Parathyroid adenoma (tissue), 2 donors: ENCODE results near the gene TM9SF2.

Experiments
- H2AFZ ChIP-seq: fragments of 300-600 bp; sonication (generic); one replicate; pipeline ENCODE4 v1.7.0; 2017; ENCODE audit warnings: antibody characterized with exemption, mild to moderate bottlenecking
- H3K27ac ChIP-seq: fragments of 300-600 bp; sonication (generic); one replicate; pipeline ENCODE4 v1.7.0; 2017
- H3K27me3 ChIP-seq: fragments of 300-600 bp; sonication (generic); one replicate; pipeline ENCODE4 v1.7.0; 2017; ENCODE audit warnings: low read length; ENCODE audit not compliant: control insufficient read depth, insufficient read depth
- H3K36me3 ChIP-seq: fragments of 300-600 bp; sonication (generic); one replicate; pipeline ENCODE4 v1.7.0; 2017; ENCODE audit warnings: low read length; ENCODE audit not compliant: control insufficient read depth, insufficient read depth
- H3K4me1 ChIP-seq: fragments of 300-600 bp; sonication (generic); one replicate; pipeline ENCODE4 v1.7.0; 2017; ENCODE audit warnings: control low read depth
- H3K4me2 ChIP-seq: fragments of 300-600 bp; sonication (generic); one replicate; pipeline ENCODE4 v1.7.0; 2017; ENCODE audit warnings: low read length
- H3K4me3 ChIP-seq: fragments of 300-600 bp; sonication (generic); one replicate; pipeline ENCODE4 v1.7.0; 2017; ENCODE audit warnings: low read depth, low read length
- H3K79me2 ChIP-seq: fragments of 300-600 bp; sonication (generic); one replicate; pipeline ENCODE4 v1.7.0; 2017; ENCODE audit warnings: control low read depth
- H3K9ac ChIP-seq: fragments of 300-600 bp; sonication (generic); one replicate; pipeline ENCODE4 v1.7.0; 2017; ENCODE audit warnings: mild to moderate bottlenecking
- H3K9me3 ChIP-seq: fragments of 300-600 bp; sonication (generic); one replicate; pipeline ENCODE4 v1.7.0; 2017; ENCODE audit warnings: low read length; ENCODE audit not compliant: control insufficient read depth
- CTCF ChIP-seq: fragments of 300-600 bp; sonication (generic); IDR thresholded peaks from one replicate; pipeline ENCODE4 v1.7.0; 2017; ENCODE audit warnings: antibody characterized with exemption, mild to moderate bottlenecking
- donor health status: primary hyperparathyroidism.

Gene TM9SF2

GRCh38 chr13:99470027-99470426, 31.2 kb upstream of the TM9SF2 start:
- Histone ChIP-seq H3K4me1 (no peaks in the 10 kb centered on the region), H3K9ac (no peak overlapping the region), H3K27me3 (no peaks in the 10 kb centered on the region), H3K4me2 (no peak overlapping the region), H3K4me3 (no peak overlapping the region), H3K9me3 (no peaks in the 10 kb centered on the region), H3K79me2 (no peaks in the 10 kb centered on the region), H3K27ac (no peak overlapping the region), H2AFZ (no peak overlapping the region), H3K36me3 (no peaks in the 10 kb centered on the region)
- TF ChIP-seq CTCF = no peak

- Histone ChIP-seq H3K36me3 (no peaks in the 10 kb centered on the region), H3K9ac (no peak overlapping the region), H3K9me3 (no peaks in the 10 kb centered on the region), H3K4me3 (no peak overlapping the region), H3K27me3 (no peaks in the 10 kb centered on the region), H3K4me2 (no peak overlapping the region), H3K79me2 (no peaks in the 10 kb centered on the region), H2AFZ (no peak overlapping the region), H3K4me1 (no peaks in the 10 kb centered on the region), H3K27ac (no peak overlapping the region)
- TF ChIP-seq CTCF = no peak
These were observed 29.8 kb upstream of the TM9SF2 start for GRCh38 chr13:99471221-99472121.

GRCh38 chr13:99472122-99472440, 29.2 kb upstream of the TM9SF2 start:
- Histone ChIP-seq H3K27ac (no peak overlapping the region), H3K79me2 (no peaks in the 10 kb centered on the region), H3K9me3 (no peaks in the 10 kb centered on the region), H2AFZ (no peak overlapping the region), H3K9ac (no peak overlapping the region), H3K4me2 (no peak overlapping the region), H3K4me1 (no peaks in the 10 kb centered on the region), H3K4me3 (no peak overlapping the region), H3K36me3 (no peaks in the 10 kb centered on the region), H3K27me3 (no peaks in the 10 kb centered on the region)
- TF ChIP-seq CTCF = no peak

GRCh38 chr13:99473515-99473914, 27.8 kb upstream of the TM9SF2 start:
- H3K9me3 ChIP-seq = no peaks in the 10 kb centered on the region
- H2AFZ ChIP-seq = no peak overlapping the region
- H3K4me3 ChIP-seq = no peak overlapping the region
- no peak overlapping the region for H3K4me2 ChIP-seq
- no peak overlapping the region for H3K27ac ChIP-seq
- H3K27me3 ChIP-seq = no peaks in the 10 kb centered on the region
- no peaks in the 10 kb centered on the region for H3K36me3 ChIP-seq
- no peak for TF ChIP-seq CTCF
- no peaks in the 10 kb centered on the region for H3K4me1 ChIP-seq
- no peak overlapping the region for H3K9ac ChIP-seq
- H3K79me2 ChIP-seq = no peaks in the 10 kb centered on the region

DNA sequence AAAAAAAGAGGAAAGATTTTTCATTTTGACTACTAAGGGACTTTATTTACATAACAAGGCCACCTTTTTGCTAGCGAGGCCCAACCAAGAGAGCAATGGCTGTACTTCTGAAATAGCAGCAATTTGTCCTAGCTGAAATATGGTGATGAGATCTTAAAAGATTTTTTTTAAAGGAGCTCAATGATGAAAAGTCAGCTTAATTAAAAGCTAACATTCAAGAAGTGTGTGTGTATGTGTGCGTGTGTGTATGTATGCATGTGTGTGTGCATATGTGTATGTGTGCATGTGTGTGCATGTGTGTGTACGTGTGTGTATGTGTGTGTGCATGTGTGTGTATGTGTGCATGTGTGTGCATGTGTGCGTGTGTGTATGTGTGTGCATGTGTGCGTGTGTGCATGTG, 24.6 kb upstream of the TM9SF2 start:
- H2AFZ ChIP-seq = no peak overlapping the region
- H3K79me2 ChIP-seq = no peaks in the 10 kb centered on the region
- H3K4me1 ChIP-seq = no peaks in the 10 kb centered on the region
- no peaks in the 10 kb centered on the region for H3K36me3 ChIP-seq
- H3K27ac ChIP-seq = no peak overlapping the region
- TF ChIP-seq CTCF = no peak
- H3K27me3 ChIP-seq = no peaks in the 10 kb centered on the region
- H3K9me3 ChIP-seq = no peaks in the 10 kb centered on the region
- H3K9ac ChIP-seq = no peak overlapping the region
- no peak overlapping the region for H3K4me3 ChIP-seq
- H3K4me2 ChIP-seq = no peak overlapping the region
